Mesenchymal stem cell (in vitro differentiated cells and primary cell): ENCODE measurements around the gene EXOC3.
"Not testable (repeated sequence)": the region's sequence is repeated elsewhere in the genome, so short reads cannot be mapped to it uniquely, and the experiment has no call there.

ENCODE experiments used
- DNase-seq: peaks from one replicate; pipeline ENCODE4 v3.0.0-alpha.2; 2013
- H2AFZ ChIP-seq: one replicate; pipeline ENCODE4 v1.6.1; 2013; ENCODE audit warnings: low read depth, mild to moderate bottlenecking, control low read depth, inconsistent platforms, low read length, moderate library complexity
- H2AK5ac ChIP-seq: 2 replicates; pipeline ENCODE4 v1.6.1; 2013; ENCODE audit warnings: low read length, moderate library complexity, mild to moderate bottlenecking, inconsistent platforms; ENCODE audit not compliant: severe bottlenecking
- H2BK120ac ChIP-seq: one replicate; pipeline ENCODE4 v1.6.1; 2013; ENCODE audit warnings: low read depth, mild to moderate bottlenecking, inconsistent platforms, low read length, moderate library complexity
- H2BK12ac ChIP-seq, 2 experiments: one replicate each; pipeline ENCODE4 v1.6.1; 2013; ENCODE audit warnings: inconsistent platforms in 2 of 2, low read length in 2 of 2, mild to moderate bottlenecking in 2 of 2, moderate library complexity in 2 of 2, control low read depth in 1 of 2
- H2BK15ac ChIP-seq: one replicate; pipeline ENCODE4 v1.6.1; 2013; ENCODE audit warnings: mild to moderate bottlenecking, low read depth, inconsistent platforms; ENCODE audit not compliant: poor library complexity, severe bottlenecking
- H2BK5ac ChIP-seq: 2 replicates; pipeline ENCODE4 v1.6.1; 2013; ENCODE audit warnings: low read depth, mild to moderate bottlenecking, low read length, control low read depth, inconsistent platforms; ENCODE audit not compliant: poor library complexity, severe bottlenecking
- H3K14ac ChIP-seq, 2 experiments: one replicate each; pipeline ENCODE4 v1.6.1; 2013; ENCODE audit warnings: inconsistent platforms in 2 of 2, low read length in 2 of 2, control low read depth in 1 of 2, mild to moderate bottlenecking in 1 of 2, moderate library complexity in 1 of 2
- H3K18ac ChIP-seq, 2 experiments: one replicate each; pipeline ENCODE4 v1.6.1; 2013; ENCODE audit warnings: inconsistent platforms in 2 of 2, low read length in 2 of 2, control low read depth in 1 of 2, low read depth in 1 of 2, mild to moderate bottlenecking in 1 of 2
- H3K23ac ChIP-seq, 2 experiments: one replicate each; pipeline ENCODE4 v1.6.1; 2013; ENCODE audit warnings: inconsistent platforms in 2 of 2, low read length in 2 of 2, mild to moderate bottlenecking in 2 of 2, moderate library complexity in 2 of 2, control low read depth in 1 of 2
- H3K27ac ChIP-seq: 2 replicates; pipeline ENCODE4 v1.5.1; 2013; ENCODE audit warnings: mild to moderate bottlenecking, moderate library complexity, low read length, control low read depth, inconsistent platforms; ENCODE audit not compliant: poor library complexity, severe bottlenecking
- H3K27me3 ChIP-seq, 2 experiments: 2 replicates each; pipeline versions ENCODE4 v1.6.1 to v1.7.0; 2013; ENCODE audit warnings: low read length in 2 of 2, mild to moderate bottlenecking in 2 of 2, moderate library complexity in 2 of 2, control low read depth in 1 of 2, inconsistent platforms in 1 of 2; ENCODE audit not compliant: control insufficient read depth in 1 of 2, insufficient read depth in 1 of 2
- H3K36me3 ChIP-seq, 2 experiments: 2 replicates each; pipeline versions ENCODE4 v1.6.1 to v1.7.0; 2013; ENCODE audit warnings: low read length in 2 of 2, control low read depth in 1 of 2, inconsistent platforms in 1 of 2, low read depth in 1 of 2, mild to moderate bottlenecking in 1 of 2; ENCODE audit not compliant: insufficient read depth in 2 of 2, control insufficient read depth in 1 of 2
- H3K4ac ChIP-seq, 2 experiments: one replicate each; pipeline ENCODE4 v1.6.1; 2013; ENCODE audit warnings: inconsistent platforms in 2 of 2, low read length in 2 of 2, mild to moderate bottlenecking in 2 of 2, moderate library complexity in 2 of 2, control low read depth in 1 of 2, low read depth in 1 of 2
- H3K4me1 ChIP-seq: 2 replicates; pipeline ENCODE4 v1.6.1; 2013; ENCODE audit warnings: low read depth, low read length, control low read depth; ENCODE audit not compliant: control insufficient read depth, insufficient read depth
- H3K4me2 ChIP-seq: 2 replicates; pipeline ENCODE4 v1.6.1; 2013; ENCODE audit warnings: low read length, mild to moderate bottlenecking, inconsistent platforms; ENCODE audit not compliant: poor library complexity, severe bottlenecking
- H3K4me3 ChIP-seq, 2 experiments: 2 replicates each; pipeline versions ENCODE4 v1.5.1 to v1.7.0; 2013; ENCODE audit warnings: low read length in 2 of 2, mild to moderate bottlenecking in 2 of 2, control low read depth in 1 of 2, low read depth in 1 of 2; ENCODE audit not compliant: insufficient read depth in 1 of 2
- H3K79me1 ChIP-seq: replicated peaks from 2 replicates; pipeline ENCODE4 v1.6.1; 2013; ENCODE audit warnings: mild to moderate bottlenecking, control low read depth, low read length, inconsistent platforms; ENCODE audit not compliant: poor library complexity, severe bottlenecking
- H3K9ac ChIP-seq: 2 replicates; pipeline ENCODE4 v1.7.0; 2013; ENCODE audit warnings: mild to moderate bottlenecking, low read length, moderate library complexity
- H3K9me3 ChIP-seq: 2 replicates; pipeline ENCODE4 v1.7.0; 2013; ENCODE audit warnings: mild to moderate bottlenecking, low read length; ENCODE audit not compliant: control insufficient read depth
- H4K8ac ChIP-seq: one replicate; pipeline ENCODE4 v1.6.1; 2013; ENCODE audit warnings: inconsistent platforms, mild to moderate bottlenecking, low read length, moderate library complexity
- H4K91ac ChIP-seq: one replicate; pipeline ENCODE4 v1.6.1; 2013; ENCODE audit warnings: mild to moderate bottlenecking, low read length, inconsistent platforms
- WGBS: methylation state at CpG from one replicate; pipeline ENCODE4 v1.1.7; 2013; ENCODE audit warnings: mixed read lengths; 5-methylcytosine and 5-hydroxymethylcytosine counted together

The EXOC3 gene

DNA sequence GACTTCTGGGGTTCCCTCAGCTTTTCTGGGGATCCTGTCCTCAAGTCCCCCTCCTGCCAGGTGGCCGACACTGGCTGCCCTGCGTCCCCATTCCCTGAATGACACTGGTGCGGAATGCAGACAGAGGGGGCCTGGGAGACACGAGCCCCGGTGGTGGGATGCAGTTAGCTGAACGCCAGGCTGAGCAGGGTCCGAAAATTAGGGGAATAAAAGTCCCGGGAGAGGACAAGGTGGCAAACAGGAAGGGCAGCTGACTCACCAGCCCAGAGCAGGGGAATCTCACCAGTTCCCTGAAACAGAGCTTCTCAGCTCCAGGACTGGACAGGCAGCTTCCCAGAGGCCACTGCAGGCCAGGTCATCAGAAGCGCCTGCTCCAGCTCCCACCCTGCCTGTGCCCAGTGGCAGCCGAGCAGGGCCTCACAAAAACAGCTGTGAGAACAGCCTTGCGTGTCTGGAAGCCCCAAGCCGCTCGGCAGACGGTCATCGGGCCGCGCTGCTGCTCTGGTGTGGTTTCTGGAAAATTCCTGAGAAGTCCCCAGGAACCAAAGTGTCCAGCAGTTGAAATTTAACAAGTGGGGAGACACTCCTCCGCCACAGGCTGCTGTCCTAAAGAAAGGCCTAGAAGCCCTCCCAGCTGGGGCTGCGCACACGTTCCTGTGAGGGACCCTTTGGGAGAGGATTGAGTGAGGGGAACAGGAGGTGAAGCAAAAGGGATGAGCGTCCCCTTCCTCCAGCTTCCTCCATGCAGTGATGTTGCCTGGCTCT is 47.6 kb upstream of the EXOC3 start:
- Histone ChIP-seq H2BK15ac (no peak overlapping the region), H3K14ac (peak overlapping the region in 1 of 2 experiments; percentile 73), H3K79me1 (no peaks in the 10 kb centered on the region), H3K4me3 (no peak overlapping the region), H3K4me2 (no peak overlapping the region), H3K4me1 (peaks cover 48% of the 10 kb centered on the region), H3K18ac (peak overlapping the region; percentile 88 to 98), H3K9ac (peak overlapping the region; percentile 83), H4K8ac (peak overlapping the region; percentile 100), H3K9me3 (no peaks in the 10 kb centered on the region), H2BK12ac (peak overlapping the region; percentile 98 to 100), H2BK120ac (peak overlapping the region; percentile 96), H3K4ac (peak overlapping the region; percentile 91 to 99), H3K27me3 (no peaks in the 10 kb centered on the region), H2AK5ac (peak overlapping the region; percentile 96), H3K27ac (peak overlapping the region; percentile 89), H3K36me3 (peaks cover 0 to 1% of the 10 kb centered on the region in 2 experiments), H2BK5ac (peak overlapping the region; percentile 25), H4K91ac (peak overlapping the region; percentile 99), H3K23ac (peak overlapping the region in 1 of 2 experiments; percentile 23), H2AFZ (no peak overlapping the region)
- peak; percentile 99 for DNase-seq
- 33% methylated on average over 21 of the region's 21 CpGs for WGBS

DNA sequence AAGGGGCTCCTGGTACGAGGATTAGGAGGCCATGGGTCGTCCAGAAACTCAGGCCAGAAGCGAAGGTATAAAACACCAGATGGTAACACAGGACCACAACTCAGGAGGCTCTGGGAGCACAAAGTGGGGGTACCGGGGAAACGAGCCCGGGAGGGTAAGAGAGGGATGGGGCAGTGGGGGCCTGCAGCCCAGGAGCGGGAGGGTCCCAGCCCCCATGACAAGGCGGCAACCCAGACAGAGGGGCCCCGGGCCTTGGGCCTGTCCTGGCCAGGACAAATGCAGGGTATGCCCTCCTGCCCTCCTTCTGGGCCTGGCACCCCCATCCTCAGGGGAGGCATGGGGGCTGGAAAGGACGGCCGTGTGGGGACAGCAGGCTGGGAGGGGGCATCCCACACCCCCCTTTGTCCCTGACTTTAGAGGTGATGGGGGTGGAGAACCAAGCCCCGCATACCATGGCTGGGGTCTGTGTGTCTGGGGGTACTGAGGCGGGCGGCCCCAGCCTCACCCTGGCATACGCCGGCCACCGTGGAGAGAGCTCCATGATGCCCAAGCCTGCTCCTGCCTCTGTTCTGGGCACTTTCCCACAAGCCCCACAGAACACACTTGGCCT is 47.0 kb upstream of the EXOC3 start:
- 87% methylated on average over 15 of the region's 17 CpGs for WGBS
- Histone ChIP-seq H2BK15ac (peak overlapping the region; percentile 96), H3K79me1 (no peaks in the 10 kb centered on the region), H2BK120ac (peak overlapping the region; percentile 96), H3K27ac (peak overlapping the region; percentile 89), H4K8ac (peak overlapping the region; percentile 100), H3K4me1 (peaks cover 50% of the 10 kb centered on the region), H3K27me3 (no peaks in the 10 kb centered on the region), H3K9ac (peak overlapping the region; percentile 83), H3K4ac (peak overlapping the region; percentile 91 to 99), H4K91ac (peak overlapping the region; percentile 99), H3K4me3 (no peak overlapping the region), H3K9me3 (no peaks in the 10 kb centered on the region), H3K23ac (no peak overlapping the region), H3K36me3 (no peaks in the 10 kb centered on the region), H2BK5ac (peak overlapping the region; percentile 25), H2BK12ac (peak overlapping the region; percentile 98 to 100), H3K14ac (peak overlapping the region in 1 of 2 experiments; percentile 96), H3K18ac (peak overlapping the region; percentile 88 to 98), H2AFZ (no peak overlapping the region), H2AK5ac (peak overlapping the region; percentile 96), H3K4me2 (no peak overlapping the region)
- DNase-seq, result no peak

DNA sequence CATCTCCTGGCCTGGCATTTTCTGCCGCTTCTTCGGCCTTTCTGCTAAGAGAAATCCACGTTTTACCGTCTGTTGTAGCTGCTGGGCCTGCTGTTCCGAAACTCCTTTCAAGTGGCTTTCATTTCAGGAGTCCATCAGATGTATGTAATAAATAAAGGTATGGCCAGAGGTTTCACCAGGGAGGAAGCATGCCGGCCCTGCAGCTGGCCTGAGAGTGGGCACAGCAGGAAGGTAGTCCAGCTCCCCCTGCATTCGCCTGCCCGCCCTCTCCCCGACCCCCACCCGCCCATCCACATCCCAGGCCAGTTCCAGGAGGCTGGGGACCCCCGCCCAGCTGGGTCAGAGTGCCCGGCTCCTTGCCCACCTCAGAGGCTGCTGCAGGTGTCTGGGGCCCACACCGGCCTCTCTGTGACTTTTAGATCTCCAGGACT is 46.4 kb upstream of the EXOC3 start:
- Histone ChIP-seq H2BK5ac (no peak overlapping the region), H3K4me2 (no peak overlapping the region), H3K79me1 (no peaks in the 10 kb centered on the region), H2BK15ac (no peak overlapping the region), H3K4me1 (peaks cover 51% of the 10 kb centered on the region), H2BK12ac (peak overlapping the region; percentile 98 to 100), H2AK5ac (peak overlapping the region; percentile 96), H3K14ac (peak overlapping the region in 1 of 2 experiments; percentile 96), H2BK120ac (peak overlapping the region; percentile 82), H3K4ac (peak overlapping the region; percentile 91 to 99), H3K27me3 (no peaks in the 10 kb centered on the region), H4K91ac (peak overlapping the region; percentile 99), H3K27ac (no peak overlapping the region), H3K4me3 (no peak overlapping the region), H4K8ac (peak overlapping the region; percentile 0), H3K9me3 (no peaks in the 10 kb centered on the region), H3K18ac (peak overlapping the region; percentile 88 to 98), H3K23ac (no peak overlapping the region), H3K9ac (peak overlapping the region; percentile 83), H3K36me3 (peaks cover 0 to 3% of the 10 kb centered on the region in 2 experiments), H2AFZ (no peak overlapping the region)
- no peak for DNase-seq
- WGBS, result 95% methylated on average over 13 of the region's 13 CpGs

DNA sequence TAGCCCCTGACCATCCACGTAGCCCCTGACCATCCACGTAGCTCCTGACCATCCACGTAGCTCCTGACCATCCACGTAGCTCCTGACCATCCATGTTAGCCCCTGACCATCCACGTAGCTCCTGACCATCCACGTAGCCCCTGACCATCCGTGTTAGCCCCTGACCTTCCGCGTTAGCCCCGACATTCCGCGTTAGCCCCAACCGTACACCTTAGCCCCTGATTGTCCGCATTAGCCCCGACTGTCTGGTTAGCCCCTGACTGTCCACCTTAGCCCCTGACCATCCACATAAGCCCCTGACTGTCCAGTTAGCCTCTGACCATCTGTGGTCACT is 44.9 kb upstream of the EXOC3 start:
- peak overlapping the region in 1 of 2 experiments; percentile 97 for H3K14ac ChIP-seq

More for the DNA sequence above, 44.9 kb upstream of the EXOC3 start:
- not testable (repeated sequence) for DNase-seq, H3K27me3 ChIP-seq, H3K79me1 ChIP-seq, H2AFZ ChIP-seq, H2BK5ac ChIP-seq, H3K4me2 ChIP-seq, H3K9me3 ChIP-seq, H3K27ac ChIP-seq, H3K36me3 ChIP-seq, H3K4me3 ChIP-seq
- Histone ChIP-seq H4K8ac (peak overlapping the region; percentile 7), H2BK12ac (peak overlapping the region; percentile 97 to 99), H2AK5ac (peak overlapping the region; percentile 10), H3K4ac (peak overlapping the region; percentile 96 to 99), H2BK120ac (peak overlapping the region; percentile 99), H3K18ac (peak overlapping the region; percentile 99), H3K4me1 (peaks cover 50% of the 10 kb centered on the region), H4K91ac (peak overlapping the region; percentile 100), H3K23ac (peak overlapping the region in 1 of 2 experiments; percentile 57), H2BK15ac (peak overlapping the region; percentile 95), H3K9ac (peak overlapping the region; percentile 97)
- WGBS, result 97% methylated on average over 15 of the region's 15 CpGs
